NCI-H2227 (cell line): ENCODE results near the gene MAML2.

ENCODE experiments used
- DNase-seq: peaks from one replicate; lab custom pipeline; 2025; ENCODE audit not compliant: unreplicated experiment; lab: John Stamatoyannopoulos, UW

MAML2 gene

GRCh38 chr11:95994329-95994728 lies 348.7 kb downstream of the MAML2 start:
- DNase-seq = no peak

GRCh38 chr11:95993438-95994298 lies 349.3 kb downstream of the MAML2 start:
- DNase-seq = no peak

- no peak for DNase-seq
Observed at GRCh38 chr11:95991545-95991944, 351.4 kb downstream of the MAML2 start.

GRCh38 chr11:95991101-95991500 lies 351.9 kb downstream of the MAML2 start:
- DNase-seq = no peak

- DNase-seq = no peak
Observed at GRCh38 chr11:95989780-95990179, 353.2 kb downstream of the MAML2 start.

GRCh38 chr11:95989076-95989605 lies 353.9 kb downstream of the MAML2 start:
- no peak for DNase-seq

- no peak for DNase-seq
Observed at GRCh38 chr11:95985174-95985808, 357.7 kb downstream of the MAML2 start.

GRCh38 chr11:95984072-95984471 lies 358.9 kb downstream of the MAML2 start:
- DNase-seq = no peak

GRCh38 chr11:95977534-95978174 lies 365.3 kb downstream of the MAML2 start:
- DNase-seq = no peak

- no peak for DNase-seq
Observed at GRCh38 chr11:95976550-95976949, 366.4 kb downstream of the MAML2 start.

- DNase-seq = no peak
Observed at GRCh38 chr11:95975343-95975742, 367.7 kb downstream of the MAML2 start.

- DNase-seq = no peak
Observed at GRCh38 chr11:95972060-95972459, 370.9 kb downstream of the MAML2 start.

GRCh38 chr11:95968585-95968984 lies 374.4 kb downstream of the MAML2 start:
- no peak for DNase-seq

GRCh38 chr11:95964281-95964680 lies 378.7 kb downstream of the MAML2 start:
- DNase-seq = no peak

GRCh38 chr11:95961758-95962157 lies 381.2 kb downstream of the MAML2 start:
- no peak for DNase-seq

GRCh38 chr11:95950905-95951304 lies 392.1 kb downstream of the MAML2 start:
- no peak for DNase-seq

- no peak for DNase-seq
Observed at GRCh38 chr11:95948637-95949036, 394.4 kb downstream of the MAML2 start.

- DNase-seq = no peak
Observed at GRCh38 chr11:95944623-95945022, 398.4 kb downstream of the MAML2 start.

- no peak for DNase-seq
Observed at GRCh38 chr11:95943546-95943945, 399.4 kb downstream of the MAML2 start.

GRCh38 chr11:95939091-95939490 lies 403.9 kb downstream of the MAML2 start:
- DNase-seq = no peak

- no peak for DNase-seq
Observed at GRCh38 chr11:95937358-95937757, 405.6 kb downstream of the MAML2 start.

GRCh38 chr11:95933594-95933993 lies 409.4 kb downstream of the MAML2 start:
- no peak for DNase-seq
